Astrocyte (in vitro differentiated cells and primary cell): ENCODE measurements around the gene PARD3B.

Source experiments
- CTCF ChIP-seq: IDR thresholded peaks from 2 replicates; pipeline ENCODE4 v1.5.1; 2011; ENCODE audit warnings: low read depth, mild to moderate bottlenecking, inconsistent platforms, low read length, moderate library complexity; ENCODE audit not compliant: insufficient read depth
- EZH2 ChIP-seq: IDR thresholded peaks from 2 replicates; pipeline ENCODE4 v1.6.1; 2012; ENCODE audit warnings: mild to moderate bottlenecking, low read length, inconsistent platforms; ENCODE audit not compliant: insufficient read depth

GRCh38 chr2:204720874-204721273 is 175.6 kb downstream of the PARD3B start:
- TF ChIP-seq CTCF (no peak), EZH2 (no peak)
